HTR-8/SVneo (cell line): ENCODE results near the gene SIDT1.
"Not testable (repeated sequence)": the region's sequence is repeated elsewhere in the genome, so short reads cannot be mapped to it uniquely, and the experiment has no call there.

ENCODE experiments used
- DNase-seq: peaks from one replicate; pipeline ENCODE4 v3.0.0; 2011; ENCODE audit warnings: low spot score, mixed read lengths; ENCODE audit not compliant: insufficient read length
- FAIRE-seq: peaks from 2 replicates; lab custom pipeline; 2011; peaks lifted over from hg19 to GRCh38; lab: Jason Lieb, UNC

SIDT1 gene

GRCh38 chr3:113629584-113630421 lies 97.4 kb downstream of the SIDT1 start:
- FAIRE-seq = no peak
- DNase-seq = no peak

- no peak for DNase-seq
- FAIRE-seq = no peak
Observed at GRCh38 chr3:113630956-113631542, 98.7 kb downstream of the SIDT1 start.

- DNase-seq (no peak), FAIRE-seq (no peak)
Observed at GRCh38 chr3:113631573-113631972, 99.2 kb downstream of the SIDT1 start.

GRCh38 chr3:113634782-113635474 lies 102.6 kb downstream of the SIDT1 start:
- no peak for FAIRE-seq
- DNase-seq = no peak

GRCh38 chr3:113636034-113636433 lies 103.7 kb downstream of the SIDT1 start:
- DNase-seq, FAIRE-seq: not testable (repeated sequence)

- DNase-seq = no peak
- no peak for FAIRE-seq
Observed at GRCh38 chr3:113637756-113638155, 105.4 kb downstream of the SIDT1 start.

GRCh38 chr3:113638910-113639309 lies 106.6 kb downstream of the SIDT1 start:
- no peak for FAIRE-seq
- DNase-seq = no peak

GRCh38 chr3:113643583-113643982 lies 111.2 kb downstream of the SIDT1 start:
- DNase-seq (no peak), FAIRE-seq (no peak)

- DNase-seq (no peak), FAIRE-seq (no peak)
Observed at GRCh38 chr3:113648524-113648923, 116.2 kb downstream of the SIDT1 start.

GRCh38 chr3:113649174-113649845 lies 117.0 kb downstream of the SIDT1 start:
- DNase-seq (no peak), FAIRE-seq (no peak)

- DNase-seq = no peak
- no peak for FAIRE-seq
Observed at GRCh38 chr3:113654310-113654709, 122.0 kb downstream of the SIDT1 start.

GRCh38 chr3:113654851-113655250 lies 122.5 kb downstream of the SIDT1 start:
- FAIRE-seq = no peak
- no peak for DNase-seq

GRCh38 chr3:113658107-113658506 lies 125.8 kb downstream of the SIDT1 start:
- no peak for DNase-seq
- no peak for FAIRE-seq

GRCh38 chr3:113659101-113659541 lies 126.8 kb downstream of the SIDT1 start:
- FAIRE-seq = no peak
- DNase-seq = no peak

- FAIRE-seq (no peak), DNase-seq (no peak)
Observed at GRCh38 chr3:113659996-113660395, 127.6 kb downstream of the SIDT1 start.

GRCh38 chr3:113660458-113660857 lies 128.1 kb downstream of the SIDT1 start:
- FAIRE-seq (no peak), DNase-seq (no peak)

GRCh38 chr3:113660896-113661295 lies 128.5 kb downstream of the SIDT1 start:
- DNase-seq (no peak), FAIRE-seq (no peak)

GRCh38 chr3:113662824-113663223 lies 130.5 kb downstream of the SIDT1 start:
- DNase-seq = no peak
- FAIRE-seq = no peak

- FAIRE-seq = no peak
- no peak for DNase-seq
Observed at GRCh38 chr3:113663324-113663750, 131.0 kb downstream of the SIDT1 start.

GRCh38 chr3:113663761-113664160 lies 131.4 kb downstream of the SIDT1 start:
- no peak for FAIRE-seq
- no peak for DNase-seq
